A673 (cell line): ENCODE data around the gene SRRM2. TPM values are rescaled to one million over a fixed set of nuclear protein-coding genes. Genes with fewer than 3 reads are reported as not detected.

Experiments
- BruUV-seq: library from RNA; stranded (reverse); fragments of 400-500 nt; replicated peaks from 2 replicates; lab custom pipeline; 2021; lab: Mats Ljungman, UMichigan
- CTCF ChIA-PET: fragments of 300-600 bp; sonication (Branson Sonifier 250); formaldehyde crosslinking; loops from one replicate; lab custom pipeline; 2022; ENCODE audit warnings: antibody characterized with exemption; lab: Charles Lee
- POLR2A ChIA-PET: fragments of 300-600 bp; sonication (Branson Sonifier 250); formaldehyde crosslinking; loops from one replicate; lab custom pipeline; 2022; ENCODE audit warnings: antibody characterized with exemption; ENCODE audit not compliant: low non-redundant PET; lab: Charles Lee
- DNase-seq: peaks from one replicate; pipeline ENCODE4 v3.0.0-alpha.2; 2015; ENCODE audit warnings: low spot score
- H3K27ac ChIP-seq: fragments of 200-600 bp; sonication (generic); 2 replicates; pipeline ENCODE4 v1.5.1; 2016; ENCODE audit warnings: mixed run types, low read depth, mild to moderate bottlenecking, mixed read lengths, antibody characterized with exemption, low read length; ENCODE audit not compliant: poor library complexity, severe bottlenecking
- H3K27me3 ChIP-seq: fragments of 200-600 bp; sonication (generic); replicated peaks from 2 replicates; pipeline ENCODE4 v1.6.1; 2017; ENCODE audit warnings: mixed run types, low read depth, mild to moderate bottlenecking, mixed read lengths, antibody characterized with exemption, low read length; ENCODE audit not compliant: insufficient read depth, poor library complexity
- H3K36me3 ChIP-seq: fragments of 200-600 bp; sonication (generic); 2 replicates; pipeline ENCODE4 v1.6.1; 2016; ENCODE audit warnings: mixed run types, mild to moderate bottlenecking, mixed read lengths, antibody characterized with exemption, low read length; ENCODE audit not compliant: insufficient read depth, poor library complexity, severe bottlenecking
- H3K4me1 ChIP-seq: fragments of 200-600 bp; sonication (generic); 2 replicates; pipeline ENCODE4 v1.6.1; 2017; ENCODE audit warnings: mixed run types, mild to moderate bottlenecking, mixed read lengths, antibody characterized with exemption, low read length; ENCODE audit not compliant: insufficient read depth, poor library complexity, severe bottlenecking
- H3K4me3 ChIP-seq: fragments of 200-600 bp; sonication (generic); 2 replicates; pipeline ENCODE4 v1.5.1; 2016; ENCODE audit warnings: low read depth, mixed run types, mild to moderate bottlenecking, mixed read lengths, low read length; ENCODE audit not compliant: poor library complexity, severe bottlenecking
- H3K9me3 ChIP-seq: fragments of 200-600 bp; sonication (generic); 2 replicates; pipeline ENCODE4 v1.6.1; 2016; ENCODE audit warnings: mixed run types, low read depth, mild to moderate bottlenecking, mixed read lengths, antibody characterized with exemption, low read length; ENCODE audit not compliant: poor library complexity, severe bottlenecking
- CTCF ChIP-seq: fragments of 300-800, 200-600 bp; sonication (generic); conservative IDR thresholded peaks from 2 replicates; pipeline ENCODE4 v1.5.1; 2017; ENCODE audit warnings: low read depth, mild to moderate bottlenecking, antibody characterized with exemption, low read length, moderate library complexity, mixed read lengths
- EZH2 ChIP-seq: fragments of 200-600 bp; sonication (generic); IDR thresholded peaks from 2 replicates; pipeline ENCODE4 v1.6.1; 2017; ENCODE audit warnings: borderline replicate concordance, low read depth, mild to moderate bottlenecking, mixed read lengths, antibody characterized with exemption, low read length; ENCODE audit not compliant: poor library complexity, severe bottlenecking
- intact Hi-C: fragments of 100-400 bp; cut with micrococcal nuclease; formaldehyde crosslinking; loops from one replicate; pipeline ENCODE4 v1.10.0; 2022; ENCODE audit not compliant: unreplicated experiment
- total RNA-seq: library from RNA; stranded (reverse); gene quantifications from 2 replicates; pipeline ENCODE4 v1.2.3, GENCODE V29; 2021

Gene SRRM2
- total RNA-seq, 1 experiment from 2014 or later, result 642 TPM

- Histone ChIP-seq H3K27me3 (no peaks in the 10 kb centered on the region), H3K36me3 (no peaks in the 10 kb centered on the region), H3K4me3 (no peak overlapping the region), H3K4me1 (no peaks in the 10 kb centered on the region), H3K27ac (no peak overlapping the region), H3K9me3 (no peaks in the 10 kb centered on the region)
- ChIA-PET POLR2A (no interaction called here), CTCF (no interaction called here)
- no peak for DNase-seq
- no TSS peak for BruUV-seq
- TF ChIP-seq EZH2, result no peak
- TF ChIP-seq CTCF, result no peak
- intact Hi-C loops, result no loop called here
Observed at GRCh38 chr16:2817340-2818271, 65.2 kb downstream of the SRRM2 start.

- Histone ChIP-seq H3K4me3 (no peak overlapping the region), H3K27me3 (no peaks in the 10 kb centered on the region), H3K9me3 (no peaks in the 10 kb centered on the region), H3K36me3 (no peaks in the 10 kb centered on the region), H3K4me1 (no peaks in the 10 kb centered on the region), H3K27ac (no peak overlapping the region)
- ChIA-PET CTCF (no interaction called here), POLR2A (no interaction called here)
- BruUV-seq, result no TSS peak
- TF ChIP-seq EZH2 (no peak), CTCF (no peak)
- intact Hi-C loops, result no loop called here
- no peak for DNase-seq
Observed at GRCh38 chr16:2818272-2818876, 65.9 kb downstream of the SRRM2 start.

GRCh38 chr16:2819179-2819938, 66.9 kb downstream of the SRRM2 start:
- BruUV-seq, result no TSS peak
- H3K36me3 ChIP-seq, result no peaks in the 10 kb centered on the region
- no peaks in the 10 kb centered on the region for H3K27me3 ChIP-seq
- ChIA-PET POLR2A (interaction anchor here (0.5 kb wide), 1 partner anchor 558 kb away, joined by 6 read pairs; no protein-coding TSS in a partner anchor), CTCF (no interaction called here)
- H3K4me3 ChIP-seq, result no peak overlapping the region
- intact Hi-C loops, result no loop called here
- no peak overlapping the region for H3K27ac ChIP-seq
- no peaks in the 10 kb centered on the region for H3K4me1 ChIP-seq
- TF ChIP-seq EZH2 (no peak), CTCF (no peak)
- H3K9me3 ChIP-seq, result no peaks in the 10 kb centered on the region
- no peak for DNase-seq
